ENCODE measurements around the gene SLX9.
A peak's percentile ranks its signal among the peaks of the same experiment; 100 is the strongest.

Gene SLX9

DNA sequence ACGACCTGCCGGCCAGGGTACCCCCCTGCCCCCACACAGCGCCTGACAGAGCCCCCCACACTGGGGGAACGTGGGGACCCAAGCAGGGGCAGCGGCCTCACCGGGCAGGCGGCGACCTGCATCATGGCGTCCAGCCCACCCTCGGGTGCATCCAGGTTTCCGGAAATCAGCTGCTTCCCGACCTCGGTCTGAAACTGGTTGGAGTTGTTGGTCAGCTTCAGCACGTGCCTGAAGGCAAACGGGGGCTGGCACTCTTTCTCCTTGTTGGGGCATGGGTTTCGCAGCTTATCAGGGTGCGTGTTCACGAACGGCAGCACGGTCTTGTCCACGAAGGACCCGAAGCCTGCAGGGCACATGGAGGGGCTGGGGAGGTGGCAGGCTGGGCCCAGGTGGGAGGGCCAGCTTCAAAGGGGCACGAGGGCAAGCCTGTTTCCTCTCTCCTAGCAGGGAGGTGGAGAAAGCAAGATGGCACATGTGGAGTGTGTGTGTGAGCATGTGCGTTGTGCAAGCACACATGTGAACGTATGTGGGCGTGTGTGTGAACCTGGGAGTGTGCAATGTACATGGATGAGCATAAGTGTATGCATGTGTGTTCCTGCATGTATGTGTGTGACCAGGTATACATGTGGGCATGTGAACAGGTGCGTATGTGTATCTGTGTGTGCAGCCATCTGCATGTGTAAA is 38.3 kb upstream of the SLX9 start:
- H3K4me1 ChIP-seq (ENCODE audit: control insufficient read depth in 1 of 2, insufficient read depth in 2 of 2, low read length in 2 of 2): peaks cover 6% of the 10 kb centered on the region in 2 experiments
- no peak overlapping the region for H3K18ac ChIP-seq (ENCODE audit: low read length)
- no peaks in the 10 kb centered on the region for H3K79me1 ChIP-seq (ENCODE audit: low read length)
- no peak overlapping the region for H2BK5ac ChIP-seq (ENCODE audit: low read depth, low read length, poor library complexity)
- no peak overlapping the region for H2AFZ ChIP-seq (ENCODE audit: insufficient read depth, low read length, poor library complexity)
- H2BK12ac ChIP-seq (ENCODE audit: low read length): no peak overlapping the region
- H3K4me3 ChIP-seq (ENCODE audit: low read depth, low read length): peak overlapping the region; percentile 10
- no peak overlapping the region for H4K12ac ChIP-seq (ENCODE audit: low read depth, low read length)
- H4K91ac ChIP-seq (ENCODE audit: low read depth, low read length): no peak overlapping the region
- no peaks in the 10 kb centered on the region for H3K27me3 ChIP-seq (ENCODE audit: insufficient read depth, low read length)
- peaks cover 15% of the 10 kb centered on the region for H3K9me3 ChIP-seq (ENCODE audit: insufficient read depth, low read depth, low read length)
- H3K4ac ChIP-seq (ENCODE audit: low read depth, low read length): no peak overlapping the region
- H3K9ac ChIP-seq (ENCODE audit: low read length): no peak overlapping the region
- no CpG with 5 or more reads among the region's 27 CpGs for WGBS (ENCODE audit: extremely low coverage, insufficient coverage, insufficient read length)
- no peak overlapping the region for H3K4me2 ChIP-seq (ENCODE audit: low read length)
- H2BK120ac ChIP-seq (ENCODE audit: insufficient read depth, low read length, poor library complexity): no peak overlapping the region
- no peak for DNase-seq
- H3K23ac ChIP-seq (ENCODE audit: low read length): no peak overlapping the region
- H2AK5ac ChIP-seq (ENCODE audit: low read length): no peak overlapping the region
- no peak overlapping the region for H4K8ac ChIP-seq (ENCODE audit: low read depth, low read length)
- no peaks in the 10 kb centered on the region for H3K36me3 ChIP-seq (ENCODE audit: control insufficient read depth in 1 of 2, insufficient read depth in 2 of 2, low read length in 2 of 2)
- H3K79me2 ChIP-seq (ENCODE audit: control insufficient read depth, insufficient read depth, low read length, poor library complexity): no peaks in the 10 kb centered on the region
- H3K14ac ChIP-seq (ENCODE audit: low read length): no peak overlapping the region
- no peak overlapping the region for H3K27ac ChIP-seq (ENCODE audit: low read depth, low read length)

DNA sequence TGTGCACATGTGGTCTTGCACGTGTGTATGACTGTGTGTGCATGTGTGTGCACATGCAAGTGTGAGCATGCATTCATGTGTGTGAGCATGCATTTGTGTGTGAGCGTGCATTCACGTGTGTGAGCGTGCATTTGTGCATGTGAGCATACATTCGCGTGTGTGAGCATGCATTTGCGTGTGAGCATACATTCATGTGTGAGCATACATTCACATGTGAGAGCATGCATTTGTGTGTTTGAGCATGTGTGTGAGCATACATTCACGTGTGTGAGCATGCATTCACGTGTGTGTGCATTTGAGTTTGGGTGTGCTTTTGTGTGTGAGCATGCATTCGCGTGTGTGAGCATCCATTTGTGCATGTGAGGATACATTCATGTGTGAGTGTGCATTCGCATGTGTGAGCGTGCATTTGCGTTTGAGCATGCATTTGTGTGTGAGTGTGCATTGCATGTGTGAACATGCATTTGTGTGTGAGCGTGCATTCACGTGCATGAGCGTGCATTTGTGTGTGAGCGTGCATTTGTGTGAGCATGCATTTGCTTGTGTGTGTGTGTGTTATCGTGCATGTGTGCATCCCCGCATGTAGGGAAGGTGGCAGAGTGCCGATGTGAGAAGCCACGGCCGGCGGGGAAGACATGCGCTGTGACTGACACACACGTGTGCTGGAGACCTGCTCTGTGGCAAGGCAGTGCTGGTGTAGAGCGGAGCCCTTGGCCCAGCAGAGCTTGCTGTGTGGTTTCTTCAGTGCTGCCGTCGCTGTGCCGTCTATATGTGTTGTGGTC is 37.4 kb upstream of the SLX9 start:
- Histone ChIP-seq H3K9me3 (ENCODE audit: insufficient read depth, low read depth, low read length) (peaks cover 15% of the 10 kb centered on the region), H3K36me3 (ENCODE audit: control insufficient read depth in 1 of 2, insufficient read depth in 2 of 2, low read length in 2 of 2) (no peaks in the 10 kb centered on the region), H2AFZ (ENCODE audit: insufficient read depth, low read length, poor library complexity) (no peak overlapping the region), H3K23ac (ENCODE audit: low read length) (peak overlapping the region; percentile 31), H3K4me3 (ENCODE audit: low read depth, low read length) (peak overlapping the region; percentile 21), H2AK5ac (ENCODE audit: low read length) (no peak overlapping the region), H3K18ac (ENCODE audit: low read length) (no peak overlapping the region), H4K8ac (ENCODE audit: low read depth, low read length) (no peak overlapping the region), H3K9ac (ENCODE audit: low read length) (no peak overlapping the region), H3K4ac (ENCODE audit: low read depth, low read length) (no peak overlapping the region), H4K12ac (ENCODE audit: low read depth, low read length) (no peak overlapping the region), H2BK5ac (ENCODE audit: low read depth, low read length, poor library complexity) (no peak overlapping the region), H3K79me1 (ENCODE audit: low read length) (no peaks in the 10 kb centered on the region), H3K27ac (ENCODE audit: low read depth, low read length) (no peak overlapping the region), H3K4me1 (ENCODE audit: control insufficient read depth in 1 of 2, insufficient read depth in 2 of 2, low read length in 2 of 2) (peaks cover 6% of the 10 kb centered on the region in 2 experiments), H3K14ac (ENCODE audit: low read length) (no peak overlapping the region), H3K79me2 (ENCODE audit: control insufficient read depth, insufficient read depth, low read length, poor library complexity) (no peaks in the 10 kb centered on the region), H3K4me2 (ENCODE audit: low read length) (no peak overlapping the region), H4K91ac (ENCODE audit: low read depth, low read length) (no peak overlapping the region), H2BK12ac (ENCODE audit: low read length) (no peak overlapping the region), H3K27me3 (ENCODE audit: insufficient read depth, low read length) (no peaks in the 10 kb centered on the region), H2BK120ac (ENCODE audit: insufficient read depth, low read length, poor library complexity) (no peak overlapping the region)
- no CpG with 5 or more reads among the region's 30 CpGs for WGBS (ENCODE audit: extremely low coverage, insufficient coverage, insufficient read length)
- no peak for DNase-seq

DNA sequence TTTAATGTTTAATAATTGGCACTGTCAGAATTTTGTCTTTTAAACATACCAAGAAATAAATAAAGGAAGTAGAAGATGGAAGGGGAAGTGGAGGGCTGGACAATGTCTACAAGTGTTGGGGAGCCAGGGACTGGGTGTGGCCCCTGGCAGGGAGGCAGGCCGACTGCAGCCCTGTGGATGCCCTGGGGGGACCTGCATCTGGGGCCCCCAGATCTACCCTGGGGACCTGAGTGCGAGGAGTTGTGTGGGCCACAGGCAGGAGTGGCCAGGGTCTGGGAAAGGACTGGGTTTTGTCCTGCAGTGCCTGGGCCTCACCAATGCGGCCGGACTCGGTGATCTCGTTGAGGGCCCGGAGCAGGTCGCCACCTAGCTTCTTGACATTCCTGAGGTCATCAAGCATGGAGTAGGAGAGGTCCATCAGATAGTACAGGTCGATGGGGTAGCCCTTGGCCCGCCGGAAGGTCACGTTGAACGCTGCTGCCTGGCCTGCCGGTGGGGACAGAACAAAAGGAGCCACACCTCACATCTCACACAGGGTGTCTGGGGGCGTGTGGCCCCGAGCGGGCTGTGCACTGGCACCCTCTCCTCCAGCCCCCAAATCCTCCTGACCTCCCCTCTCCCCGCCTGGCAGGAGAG is 36.7 kb upstream of the SLX9 start:
- no CpG with 5 or more reads among the region's 18 CpGs for WGBS (ENCODE audit: extremely low coverage, insufficient coverage, insufficient read length)
- H3K4me1 ChIP-seq (ENCODE audit: control insufficient read depth in 1 of 2, insufficient read depth in 2 of 2, low read length in 2 of 2): peaks cover 6% of the 10 kb centered on the region in 2 experiments
- no peak overlapping the region for H3K4me3 ChIP-seq (ENCODE audit: low read depth, low read length)

DNA sequence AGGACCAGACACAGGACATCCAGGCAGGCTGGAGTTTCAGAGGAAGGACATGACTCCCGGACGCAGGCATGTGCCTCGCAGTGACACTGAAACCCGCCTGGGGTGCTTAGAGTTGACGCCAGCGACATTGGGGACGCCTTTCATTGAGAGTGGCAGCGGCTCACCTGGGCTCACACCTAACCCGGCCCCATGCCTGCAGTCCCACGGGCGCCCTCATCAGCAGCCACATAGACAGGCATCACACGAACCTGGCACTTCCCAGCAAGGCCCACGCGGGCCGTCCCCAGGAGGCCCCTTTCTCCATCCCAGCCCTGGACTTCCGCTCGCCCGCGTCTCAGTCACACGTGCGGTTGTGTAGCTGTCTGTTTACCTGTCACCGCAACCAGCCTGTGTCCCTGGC is 36.1 kb upstream of the SLX9 start:
- no peak for DNase-seq

More for the DNA sequence above, 36.7 kb upstream of the SLX9 start:
- Histone ChIP-seq H3K4ac (ENCODE audit: low read depth, low read length) (no peak overlapping the region), H3K9me3 (ENCODE audit: insufficient read depth, low read depth, low read length) (peaks cover 15% of the 10 kb centered on the region), H3K27me3 (ENCODE audit: insufficient read depth, low read length) (no peaks in the 10 kb centered on the region), H2AFZ (ENCODE audit: insufficient read depth, low read length, poor library complexity) (no peak overlapping the region), H3K23ac (ENCODE audit: low read length) (no peak overlapping the region), H3K27ac (ENCODE audit: low read depth, low read length) (no peak overlapping the region), H2BK5ac (ENCODE audit: low read depth, low read length, poor library complexity) (no peak overlapping the region), H3K18ac (ENCODE audit: low read length) (no peak overlapping the region), H4K91ac (ENCODE audit: low read depth, low read length) (no peak overlapping the region), H2AK5ac (ENCODE audit: low read length) (no peak overlapping the region), H4K8ac (ENCODE audit: low read depth, low read length) (no peak overlapping the region), H3K9ac (ENCODE audit: low read length) (no peak overlapping the region), H3K36me3 (ENCODE audit: control insufficient read depth in 1 of 2, insufficient read depth in 2 of 2, low read length in 2 of 2) (no peaks in the 10 kb centered on the region), H3K79me2 (ENCODE audit: control insufficient read depth, insufficient read depth, low read length, poor library complexity) (no peaks in the 10 kb centered on the region), H3K14ac (ENCODE audit: low read length) (no peak overlapping the region), H2BK120ac (ENCODE audit: insufficient read depth, low read length, poor library complexity) (no peak overlapping the region), H2BK12ac (ENCODE audit: low read length) (no peak overlapping the region), H4K12ac (ENCODE audit: low read depth, low read length) (no peak overlapping the region), H3K79me1 (ENCODE audit: low read length) (no peaks in the 10 kb centered on the region), H3K4me2 (ENCODE audit: low read length) (no peak overlapping the region)
- DNase-seq: no peak

More for the DNA sequence above, 36.1 kb upstream of the SLX9 start:
- Histone ChIP-seq H3K14ac (ENCODE audit: low read length) (no peak overlapping the region), H2AFZ (ENCODE audit: insufficient read depth, low read length, poor library complexity) (no peak overlapping the region), H4K91ac (ENCODE audit: low read depth, low read length) (no peak overlapping the region), H3K36me3 (ENCODE audit: control insufficient read depth in 1 of 2, insufficient read depth in 2 of 2, low read length in 2 of 2) (no peaks in the 10 kb centered on the region), H3K9me3 (ENCODE audit: insufficient read depth, low read depth, low read length) (peaks cover 15% of the 10 kb centered on the region), H4K12ac (ENCODE audit: low read depth, low read length) (no peak overlapping the region), H3K23ac (ENCODE audit: low read length) (no peak overlapping the region), H3K4ac (ENCODE audit: low read depth, low read length) (no peak overlapping the region), H3K4me2 (ENCODE audit: low read length) (no peak overlapping the region), H3K79me2 (ENCODE audit: control insufficient read depth, insufficient read depth, low read length, poor library complexity) (no peaks in the 10 kb centered on the region), H3K27me3 (ENCODE audit: insufficient read depth, low read length) (no peaks in the 10 kb centered on the region), H3K4me1 (ENCODE audit: control insufficient read depth in 1 of 2, insufficient read depth in 2 of 2, low read length in 2 of 2) (peaks cover 6% of the 10 kb centered on the region in 2 experiments), H2BK120ac (ENCODE audit: insufficient read depth, low read length, poor library complexity) (no peak overlapping the region), H3K27ac (ENCODE audit: low read depth, low read length) (no peak overlapping the region), H2AK5ac (ENCODE audit: low read length) (no peak overlapping the region), H3K18ac (ENCODE audit: low read length) (no peak overlapping the region), H2BK12ac (ENCODE audit: low read length) (no peak overlapping the region), H4K8ac (ENCODE audit: low read depth, low read length) (no peak overlapping the region), H3K4me3 (ENCODE audit: low read depth, low read length) (no peak overlapping the region), H2BK5ac (ENCODE audit: low read depth, low read length, poor library complexity) (no peak overlapping the region), H3K9ac (ENCODE audit: low read length) (no peak overlapping the region), H3K79me1 (ENCODE audit: low read length) (no peaks in the 10 kb centered on the region)
- WGBS (ENCODE audit: extremely low coverage, insufficient coverage, insufficient read length): no CpG with 5 or more reads among the region's 22 CpGs

Measured in trophoblast cell (in vitro differentiated cells and primary cell).